Measurements from ENCODE around the gene CRABP2.

- TF ChIP-seq PBX3 (IDR thresholded peaks at IDR 0.05) (no peak), RARB (CRISPR knock-in tag; IDR thresholded peaks at IDR 0.05) (no peak), E2F6 (IDR thresholded peaks at IDR 0.05; ENCODE audit: borderline replicate concordance, low read depth) (no peak), CBX8 (IDR thresholded peaks at IDR 0.05) (no peak), CTCF (IDR thresholded peaks at IDR 0.05) (no peak), SMC3 (IDR thresholded peaks at IDR 0.05) (no peak), CHD2 (IDR thresholded peaks at IDR 0.05; ENCODE audit: low read length, partially characterized antibody) (no peak), PHF8 (IDR thresholded peaks at IDR 0.05; ENCODE audit: borderline replicate concordance, low read depth) (no peak), JUNB (IDR thresholded peaks at IDR 0.05) (no peak), EP300 (IDR thresholded peaks at IDR 0.05) (no peak), MYC (IDR thresholded peaks at IDR 0.05; ENCODE audit: borderline replicate concordance, low read length) (no peak), POLR2A (IDR thresholded peaks at IDR 0.05; ENCODE audit: low read length) (no peak)
Observed at GRCh38 chr1:156738916-156739315, 33.5 kb upstream of the CRABP2 start.
